Keratinocyte (primary cell): ENCODE measurements around the gene EIF5AL1.

ENCODE experiments used
- EZH2 ChIP-seq: IDR thresholded peaks from one replicate; pipeline ENCODE4 v1.6.1; 2012; ENCODE audit warnings: inconsistent platforms, mild to moderate bottlenecking, low read length, moderate library complexity
- TF ChIP-seq, protein P1 (sequence below), 3 experiments: IDR thresholded peaks in 1 of 3; conservative IDR thresholded peaks in 1 of 3; optimal IDR thresholded peaks in 1 of 3; 2 replicates in 2 of 3; 3 replicates in 1 of 3; pipeline versions ENCODE3 to v1.5.1; 2011; ENCODE audit warnings: low read length in 3 of 3, mild to moderate bottlenecking in 3 of 3, moderate library complexity in 2 of 3, control low read depth in 1 of 3, inconsistent platforms in 1 of 3; ENCODE audit not compliant: insufficient read depth in 2 of 3; ENCODE audit errors: extremely low read depth in 1 of 3

DNA sequence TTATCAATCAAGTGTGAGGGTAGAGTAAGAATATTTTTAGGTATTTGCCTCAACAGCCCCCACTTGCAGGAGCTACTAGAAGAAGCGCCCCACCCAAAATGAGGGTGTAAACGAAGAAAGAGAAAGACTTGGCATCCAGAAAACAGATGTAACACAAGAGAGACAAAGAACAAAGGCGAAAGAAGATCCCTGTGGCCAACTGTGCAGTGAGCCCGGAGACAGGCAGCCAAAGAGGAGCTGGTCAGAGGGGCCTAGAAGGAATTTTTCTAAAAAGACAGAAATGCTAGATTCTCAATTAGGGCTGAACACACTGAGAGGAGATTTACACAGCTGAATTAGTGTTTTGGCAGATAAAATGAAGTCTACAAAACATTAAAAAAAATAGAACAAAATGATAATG lies 29.6 kb upstream of the EIF5AL1 start:
- TF ChIP-seq, protein P1, sequence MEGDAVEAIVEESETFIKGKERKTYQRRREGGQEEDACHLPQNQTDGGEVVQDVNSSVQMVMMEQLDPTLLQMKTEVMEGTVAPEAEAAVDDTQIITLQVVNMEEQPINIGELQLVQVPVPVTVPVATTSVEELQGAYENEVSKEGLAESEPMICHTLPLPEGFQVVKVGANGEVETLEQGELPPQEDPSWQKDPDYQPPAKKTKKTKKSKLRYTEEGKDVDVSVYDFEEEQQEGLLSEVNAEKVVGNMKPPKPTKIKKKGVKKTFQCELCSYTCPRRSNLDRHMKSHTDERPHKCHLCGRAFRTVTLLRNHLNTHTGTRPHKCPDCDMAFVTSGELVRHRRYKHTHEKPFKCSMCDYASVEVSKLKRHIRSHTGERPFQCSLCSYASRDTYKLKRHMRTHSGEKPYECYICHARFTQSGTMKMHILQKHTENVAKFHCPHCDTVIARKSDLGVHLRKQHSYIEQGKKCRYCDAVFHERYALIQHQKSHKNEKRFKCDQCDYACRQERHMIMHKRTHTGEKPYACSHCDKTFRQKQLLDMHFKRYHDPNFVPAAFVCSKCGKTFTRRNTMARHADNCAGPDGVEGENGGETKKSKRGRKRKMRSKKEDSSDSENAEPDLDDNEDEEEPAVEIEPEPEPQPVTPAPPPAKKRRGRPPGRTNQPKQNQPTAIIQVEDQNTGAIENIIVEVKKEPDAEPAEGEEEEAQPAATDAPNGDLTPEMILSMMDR (optimal IDR thresholded peaks at IDR 0.05 in 1 of 3, IDR thresholded peaks at IDR 0.05 in 1 of 3, conservative IDR thresholded peaks at IDR 0.05 in 1 of 3; ENCODE audit: extremely low read depth in 1 of 3, insufficient read depth in 2 of 3, low read length in 3 of 3) = no peak
- no peak for TF ChIP-seq EZH2
